Tibial nerve (tissue), 4 donors: ENCODE data around the gene GALNT10.

Experiments used
- EP300 ChIP-seq, 2 donors: sonication (generic); formaldehyde crosslinking; IDR thresholded peaks; one replicate each; pipeline ENCODE4 v1.6.1; 2017; ENCODE audit warnings: antibody characterized with exemption in 2 of 2, mild to moderate bottlenecking in 1 of 2
- POLR2A ChIP-seq, 2 donors: fragments of 450-650 bp; IDR thresholded peaks; one replicate each; pipeline ENCODE4 v1.6.1; 2017; ENCODE audit warnings: antibody characterized with exemption in 2 of 2, mild to moderate bottlenecking in 2 of 2, moderate library complexity in 2 of 2
- TF ChIP-seq, protein P1 (sequence below), 5 experiments: fragments of 200-600 bp in 3 of 5; fragments of 450-650 bp in 2 of 5; sonication (generic) in 3 of 5; IDR thresholded peaks; one replicate each; pipeline ENCODE4 v1.5.1; 2016 to 2019; ENCODE audit warnings: antibody characterized with exemption in 5 of 5, mild to moderate bottlenecking in 3 of 5, moderate library complexity in 2 of 5

DNA sequence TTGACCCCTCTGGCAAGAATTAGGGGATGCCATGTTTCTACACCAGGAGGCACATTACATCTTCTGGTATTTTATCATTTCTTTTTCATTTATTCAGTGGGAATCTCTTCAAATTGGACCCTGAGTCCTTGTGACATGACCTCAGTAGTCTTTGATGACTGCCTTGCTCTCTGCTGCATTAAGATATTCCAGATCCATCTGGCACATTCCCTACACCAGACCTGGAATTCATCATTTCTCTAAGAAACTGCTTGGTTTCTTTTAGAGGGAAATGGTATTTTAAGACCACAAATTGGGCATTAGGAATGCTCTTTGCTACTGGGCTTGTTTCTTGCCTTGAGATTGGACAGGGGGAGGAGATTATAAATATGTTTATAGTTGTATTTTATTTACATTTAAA, 61.0 kb downstream of the GALNT10 start:
- TF ChIP-seq, protein P1, sequence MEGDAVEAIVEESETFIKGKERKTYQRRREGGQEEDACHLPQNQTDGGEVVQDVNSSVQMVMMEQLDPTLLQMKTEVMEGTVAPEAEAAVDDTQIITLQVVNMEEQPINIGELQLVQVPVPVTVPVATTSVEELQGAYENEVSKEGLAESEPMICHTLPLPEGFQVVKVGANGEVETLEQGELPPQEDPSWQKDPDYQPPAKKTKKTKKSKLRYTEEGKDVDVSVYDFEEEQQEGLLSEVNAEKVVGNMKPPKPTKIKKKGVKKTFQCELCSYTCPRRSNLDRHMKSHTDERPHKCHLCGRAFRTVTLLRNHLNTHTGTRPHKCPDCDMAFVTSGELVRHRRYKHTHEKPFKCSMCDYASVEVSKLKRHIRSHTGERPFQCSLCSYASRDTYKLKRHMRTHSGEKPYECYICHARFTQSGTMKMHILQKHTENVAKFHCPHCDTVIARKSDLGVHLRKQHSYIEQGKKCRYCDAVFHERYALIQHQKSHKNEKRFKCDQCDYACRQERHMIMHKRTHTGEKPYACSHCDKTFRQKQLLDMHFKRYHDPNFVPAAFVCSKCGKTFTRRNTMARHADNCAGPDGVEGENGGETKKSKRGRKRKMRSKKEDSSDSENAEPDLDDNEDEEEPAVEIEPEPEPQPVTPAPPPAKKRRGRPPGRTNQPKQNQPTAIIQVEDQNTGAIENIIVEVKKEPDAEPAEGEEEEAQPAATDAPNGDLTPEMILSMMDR (IDR thresholded peaks at IDR 0.05) = no peak
- TF ChIP-seq EP300 (IDR thresholded peaks at IDR 0.05) (no peak), POLR2A (IDR thresholded peaks at IDR 0.05) (no peak)
